SU-DHL-6 (cell line): ENCODE measurements around the gene DAG1.

Source experiments
- EZH2phosphoT487 ChIP-seq: fragments of 200-600 bp; sonication (generic), shearing (Covaris generic); conservative IDR thresholded peaks from 2 replicates; pipeline ENCODE4 v1.6.1; 2018; ENCODE audit warnings: mild to moderate bottlenecking, antibody characterized with exemption, low read length, moderate library complexity, mixed read lengths
- TF ChIP-seq, protein P1 (sequence below): fragments of 200-600 bp; sonication (generic); IDR thresholded peaks from one replicate; pipeline ENCODE4 v1.5.1; 2017; ENCODE audit warnings: antibody characterized with exemption, mild to moderate bottlenecking, low read length, moderate library complexity; ENCODE audit not compliant: insufficient read depth, poor library complexity, severe bottlenecking

- TF ChIP-seq EZH2phosphoT487, result no peak
- TF ChIP-seq, protein P1, sequence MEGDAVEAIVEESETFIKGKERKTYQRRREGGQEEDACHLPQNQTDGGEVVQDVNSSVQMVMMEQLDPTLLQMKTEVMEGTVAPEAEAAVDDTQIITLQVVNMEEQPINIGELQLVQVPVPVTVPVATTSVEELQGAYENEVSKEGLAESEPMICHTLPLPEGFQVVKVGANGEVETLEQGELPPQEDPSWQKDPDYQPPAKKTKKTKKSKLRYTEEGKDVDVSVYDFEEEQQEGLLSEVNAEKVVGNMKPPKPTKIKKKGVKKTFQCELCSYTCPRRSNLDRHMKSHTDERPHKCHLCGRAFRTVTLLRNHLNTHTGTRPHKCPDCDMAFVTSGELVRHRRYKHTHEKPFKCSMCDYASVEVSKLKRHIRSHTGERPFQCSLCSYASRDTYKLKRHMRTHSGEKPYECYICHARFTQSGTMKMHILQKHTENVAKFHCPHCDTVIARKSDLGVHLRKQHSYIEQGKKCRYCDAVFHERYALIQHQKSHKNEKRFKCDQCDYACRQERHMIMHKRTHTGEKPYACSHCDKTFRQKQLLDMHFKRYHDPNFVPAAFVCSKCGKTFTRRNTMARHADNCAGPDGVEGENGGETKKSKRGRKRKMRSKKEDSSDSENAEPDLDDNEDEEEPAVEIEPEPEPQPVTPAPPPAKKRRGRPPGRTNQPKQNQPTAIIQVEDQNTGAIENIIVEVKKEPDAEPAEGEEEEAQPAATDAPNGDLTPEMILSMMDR, result no peak
These were observed 22.9 kb downstream of the DAG1 start for GRCh38 chr3:49492969-49493368.
